SH-SY5Y (cell line): ENCODE measurements around the gene ENDOV.

Source experiments
- GATA2 ChIP-seq: IDR thresholded peaks from 2 replicates; pipeline ENCODE4 v1.6.1; 2011; ENCODE audit warnings: mild to moderate bottlenecking, low read depth, low read length
- GATA3 ChIP-seq: IDR thresholded peaks from 2 replicates; pipeline ENCODE4 v1.6.1; 2011; ENCODE audit warnings: low read depth, mild to moderate bottlenecking, low read length, moderate library complexity

DNA sequence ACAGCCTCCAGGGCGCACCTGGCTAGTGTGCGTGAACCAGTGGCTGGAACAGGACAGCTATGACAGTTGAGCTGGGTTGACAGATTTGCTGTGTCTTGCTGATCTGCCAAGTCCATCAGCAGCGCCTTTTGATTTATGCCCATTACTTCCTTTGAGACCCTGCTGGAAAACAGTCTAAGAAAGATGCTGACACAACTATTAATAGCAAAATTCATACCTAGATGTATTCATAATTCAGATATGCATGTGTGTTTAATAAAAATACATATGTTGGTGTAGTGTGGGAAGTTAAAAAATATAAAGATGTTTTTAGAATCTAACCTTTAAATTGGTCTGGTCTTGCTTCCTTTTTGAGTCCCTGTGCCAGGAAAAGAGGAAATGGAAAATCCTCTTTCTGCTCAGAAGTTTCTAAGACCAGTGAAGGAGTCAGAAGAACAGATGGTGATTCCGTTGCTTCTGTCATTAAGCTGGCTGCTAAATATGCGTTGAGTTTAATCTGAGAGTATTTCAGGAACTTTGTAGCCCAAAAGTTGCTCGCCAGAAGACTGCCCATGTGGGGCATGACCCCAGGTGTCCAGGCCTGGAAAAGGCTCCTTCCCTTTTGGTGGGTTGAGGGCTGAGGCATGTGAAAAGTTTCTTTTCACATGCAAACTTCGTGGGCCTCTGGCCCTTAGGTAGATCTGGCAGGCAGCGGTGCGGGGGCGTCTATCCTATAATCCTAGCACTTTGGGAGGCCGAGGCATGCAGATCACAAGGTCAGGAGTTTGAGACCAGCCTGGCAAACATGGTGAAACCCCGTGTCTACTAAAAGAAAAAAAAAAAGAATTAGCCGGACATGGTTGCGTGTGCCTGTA is 40.0 kb upstream of the ENDOV start:
- TF ChIP-seq GATA3 (no peak), GATA2 (no peak)
